ENCODE measurements around the gene NT5DC4.

Gene NT5DC4

GRCh38 chr2:112728029-112728362 lies 7.2 kb downstream of the NT5DC4 start:
- H3F3A ChIP-seq (ENCODE audit: insufficient read depth, low read length) = no peaks in the 10 kb centered on the region
- H2AFZ ChIP-seq (ENCODE audit: low read length) = no peak overlapping the region
- no peak overlapping the region for H3K4me3 ChIP-seq (ENCODE audit: low read length)
- H3K36me3 ChIP-seq (replicated peaks; ENCODE audit: insufficient read depth, low read length) = no peaks in the 10 kb centered on the region
- no peak for TF ChIP-seq CTCF (IDR thresholded peaks at IDR 0.05; ENCODE audit: low read length)
- TF ChIP-seq EZH2 (optimal IDR thresholded peaks at IDR 0.05; ENCODE audit: low read depth, low read length) = no peak
- no peak for TF ChIP-seq EZH2phosphoT487 (IDR thresholded peaks at IDR 0.05; ENCODE audit: low read length)
- DNase-seq = no peak
- no peak overlapping the region for H3K9ac ChIP-seq (ENCODE audit: low read length)
- no peaks in the 10 kb centered on the region for H4K20me1 ChIP-seq (ENCODE audit: insufficient read depth, low read length)
- H3K27me3 ChIP-seq (replicated peaks; ENCODE audit: insufficient read depth, low read length) = peaks cover 6% of the 10 kb centered on the region; the same call in 1 of the 2 replicates
- H3K9me2 ChIP-seq (replicated peaks; ENCODE audit: insufficient read depth, low read length) = no peaks in the 10 kb centered on the region
- no peaks in the 10 kb centered on the region for H3K79me2 ChIP-seq (ENCODE audit: low read length)
- H3K4me2 ChIP-seq (ENCODE audit: low read depth, low read length) = no peak overlapping the region
- no peaks in the 10 kb centered on the region for H3K9me3 ChIP-seq (replicated peaks; ENCODE audit: insufficient read depth, low read length)
- H3K4me1 ChIP-seq (ENCODE audit: low read length) = no peaks in the 10 kb centered on the region
- no peak overlapping the region for H3K27ac ChIP-seq (ENCODE audit: low read length)

- Histone ChIP-seq H3K79me2 (ENCODE audit: low read length) (no peaks in the 10 kb centered on the region), H3K4me1 (ENCODE audit: low read length) (no peaks in the 10 kb centered on the region), H3K27ac (ENCODE audit: low read length) (no peak overlapping the region), H3K9me3 (replicated peaks; ENCODE audit: insufficient read depth, low read length) (no peaks in the 10 kb centered on the region), H3K4me2 (ENCODE audit: low read depth, low read length) (no peak overlapping the region), H3K4me3 (ENCODE audit: low read length) (no peak overlapping the region), H2AFZ (ENCODE audit: low read length) (no peak overlapping the region), H3K36me3 (replicated peaks; ENCODE audit: insufficient read depth, low read length) (no peaks in the 10 kb centered on the region), H3F3A (ENCODE audit: insufficient read depth, low read length) (no peaks in the 10 kb centered on the region), H3K9ac (ENCODE audit: low read length) (no peak overlapping the region), H3K9me2 (replicated peaks; ENCODE audit: insufficient read depth, low read length) (no peaks in the 10 kb centered on the region), H4K20me1 (ENCODE audit: insufficient read depth, low read length) (no peaks in the 10 kb centered on the region), H3K27me3 (replicated peaks; ENCODE audit: insufficient read depth, low read length) (peaks cover 6% of the 10 kb centered on the region; the same call in 1 of the 2 replicates)
- DNase-seq = no peak
- no peak for TF ChIP-seq EZH2 (optimal IDR thresholded peaks at IDR 0.05; ENCODE audit: low read depth, low read length)
- no peak for TF ChIP-seq EZH2phosphoT487 (IDR thresholded peaks at IDR 0.05; ENCODE audit: low read length)
- TF ChIP-seq CTCF (IDR thresholded peaks at IDR 0.05; ENCODE audit: low read length) = no peak
Observed at GRCh38 chr2:112728378-112729175, 7.8 kb downstream of the NT5DC4 start.

- Histone ChIP-seq H3K79me2 (ENCODE audit: low read length) (no peaks in the 10 kb centered on the region), H3K9ac (ENCODE audit: low read length) (no peak overlapping the region), H3K36me3 (replicated peaks; ENCODE audit: insufficient read depth, low read length) (no peaks in the 10 kb centered on the region), H3K9me2 (replicated peaks; ENCODE audit: insufficient read depth, low read length) (no peaks in the 10 kb centered on the region), H3F3A (ENCODE audit: insufficient read depth, low read length) (no peaks in the 10 kb centered on the region), H3K27ac (ENCODE audit: low read length) (no peak overlapping the region), H3K4me1 (ENCODE audit: low read length) (no peaks in the 10 kb centered on the region), H2AFZ (ENCODE audit: low read length) (no peak overlapping the region), H3K9me3 (replicated peaks; ENCODE audit: insufficient read depth, low read length) (no peaks in the 10 kb centered on the region), H4K20me1 (ENCODE audit: insufficient read depth, low read length) (no peaks in the 10 kb centered on the region), H3K27me3 (replicated peaks; ENCODE audit: insufficient read depth, low read length) (peaks cover 6% of the 10 kb centered on the region; the same call in 1 of the 2 replicates), H3K4me2 (ENCODE audit: low read depth, low read length) (no peak overlapping the region), H3K4me3 (ENCODE audit: low read length) (no peak overlapping the region)
- TF ChIP-seq CTCF (IDR thresholded peaks at IDR 0.05; ENCODE audit: low read length) (no peak), EZH2phosphoT487 (IDR thresholded peaks at IDR 0.05; ENCODE audit: low read length) (no peak), EZH2 (optimal IDR thresholded peaks at IDR 0.05; ENCODE audit: low read depth, low read length) (no peak)
- DNase-seq = no peak
Observed at GRCh38 chr2:112730216-112730615, 9.4 kb downstream of the NT5DC4 start.

All from MM.1S (cell line).